NCI-H2227 treated with DMSO at 0.1 percent for 48 hours (cell line): ENCODE measurements around the gene JAK1.

Experiments used
- DNase-seq: peaks from one replicate; lab custom pipeline; 2025; lab: John Stamatoyannopoulos, UW

The JAK1 gene

DNA sequence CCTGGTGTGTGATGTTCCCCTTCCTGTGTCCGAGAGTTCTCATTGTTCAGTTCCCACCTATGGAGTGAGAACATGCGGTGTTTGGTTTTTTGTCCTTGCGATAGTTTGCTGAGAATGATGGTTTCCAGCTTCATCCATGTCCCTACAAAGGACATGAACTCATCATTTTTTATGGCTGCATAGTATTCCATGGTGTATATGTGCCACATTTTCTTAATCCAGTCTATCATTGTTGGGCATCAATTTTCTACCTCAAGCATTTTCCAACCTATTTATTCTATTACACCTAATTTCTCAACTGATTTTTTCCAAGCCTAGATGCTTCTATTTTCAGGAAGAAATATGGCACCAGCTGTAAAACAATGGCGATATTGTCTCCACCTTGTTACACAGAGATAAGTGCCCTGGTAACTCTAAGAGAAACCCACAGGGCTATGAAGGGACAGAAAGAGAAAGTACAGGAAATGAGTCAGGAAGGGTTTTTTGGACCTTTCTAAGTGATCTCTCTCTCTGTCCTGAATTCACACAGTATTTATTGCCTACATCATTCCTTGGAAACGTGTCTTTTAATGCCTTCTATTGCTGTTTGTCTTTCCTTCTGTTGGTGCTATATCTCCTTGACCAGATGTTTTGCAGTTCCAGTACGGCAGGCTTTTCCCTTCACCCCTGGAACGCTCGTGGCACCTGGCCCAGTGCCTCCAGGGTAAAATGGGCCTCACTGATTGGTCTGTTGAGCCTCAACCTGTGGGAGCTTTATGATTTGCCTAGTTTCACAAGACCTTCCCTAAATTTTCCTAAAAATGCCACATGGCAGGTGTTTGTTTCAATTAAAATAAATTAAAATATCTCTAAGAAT is 14.6 kb upstream of the JAK1 start:
- DNase-seq: no peak

DNA sequence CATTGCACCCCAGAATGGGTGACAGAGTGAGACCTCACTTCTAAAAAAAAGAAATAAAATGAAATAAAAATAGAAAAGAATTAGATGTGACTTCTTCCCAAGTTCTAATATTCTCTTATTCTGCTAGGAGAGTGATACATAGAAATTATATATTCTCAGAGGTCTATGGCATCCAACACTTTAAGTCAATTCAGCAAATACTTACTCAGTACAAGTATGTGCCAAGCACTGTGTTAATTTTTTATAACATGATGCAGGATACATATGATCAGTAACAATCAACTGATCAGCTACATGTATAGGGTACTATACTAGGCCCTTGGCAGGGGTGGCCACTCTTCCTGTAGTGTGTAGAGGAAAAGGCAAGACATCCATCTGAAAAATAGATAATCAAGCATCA is 13.0 kb upstream of the JAK1 start:
- DNase-seq: no peak

DNA sequence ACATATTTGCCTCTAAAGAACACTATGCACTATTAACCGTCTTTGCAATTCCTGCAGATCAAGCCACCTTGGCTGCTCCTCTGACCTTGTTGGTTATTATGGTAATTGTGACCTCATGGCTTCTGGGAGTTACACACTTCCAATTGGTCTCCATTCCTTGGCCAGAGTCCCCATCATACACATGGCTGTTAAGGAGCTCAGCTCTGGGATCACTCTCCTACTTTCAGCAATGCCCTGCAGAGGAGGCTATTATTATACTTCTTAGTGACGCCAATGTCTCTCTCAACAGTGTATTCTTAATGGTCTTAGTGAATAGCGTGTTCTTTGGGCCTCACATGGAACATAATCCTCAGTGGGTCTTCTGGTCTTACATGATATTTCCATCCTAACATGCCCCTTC is 10.0 kb upstream of the JAK1 start:
- no peak for DNase-seq

DNA sequence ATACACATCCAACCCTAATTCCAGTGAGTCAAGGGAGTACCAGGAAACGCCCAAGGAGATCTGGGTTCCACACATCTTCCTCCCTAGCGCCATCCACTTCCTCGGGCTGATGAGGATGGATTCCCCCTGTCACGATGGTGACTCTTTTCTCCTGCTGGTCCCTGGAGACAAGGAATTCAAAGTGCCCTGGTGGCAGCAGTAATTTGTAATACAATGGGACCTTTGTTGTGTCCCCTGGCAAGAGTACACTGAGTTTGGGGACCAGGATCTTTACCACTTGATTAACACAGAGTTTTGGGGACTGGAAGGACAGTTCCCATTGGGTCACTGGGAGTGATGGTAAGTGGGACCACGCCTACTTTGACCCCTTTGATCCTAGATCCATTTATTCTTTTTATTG is 9.4 kb upstream of the JAK1 start:
- no peak for DNase-seq

DNA sequence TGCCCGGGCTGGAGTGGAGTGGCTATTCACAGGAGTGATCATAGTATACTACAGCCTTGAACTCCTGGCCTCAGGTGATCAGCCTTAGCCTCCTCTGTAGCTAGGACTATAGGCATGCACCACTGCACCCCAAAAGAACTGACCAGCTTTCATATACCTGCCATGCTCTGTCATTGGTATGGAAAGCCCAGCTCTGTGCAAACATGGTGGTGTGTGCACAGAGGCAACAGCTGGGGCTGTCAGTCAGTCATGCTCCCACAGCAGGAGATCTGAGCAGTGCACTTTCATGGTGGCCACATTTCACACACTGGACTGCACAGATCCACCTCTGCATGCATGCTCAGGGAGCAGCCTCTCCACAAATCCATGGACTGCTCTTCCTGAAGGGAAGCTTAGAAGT is 8.8 kb upstream of the JAK1 start:
- no peak for DNase-seq

DNA sequence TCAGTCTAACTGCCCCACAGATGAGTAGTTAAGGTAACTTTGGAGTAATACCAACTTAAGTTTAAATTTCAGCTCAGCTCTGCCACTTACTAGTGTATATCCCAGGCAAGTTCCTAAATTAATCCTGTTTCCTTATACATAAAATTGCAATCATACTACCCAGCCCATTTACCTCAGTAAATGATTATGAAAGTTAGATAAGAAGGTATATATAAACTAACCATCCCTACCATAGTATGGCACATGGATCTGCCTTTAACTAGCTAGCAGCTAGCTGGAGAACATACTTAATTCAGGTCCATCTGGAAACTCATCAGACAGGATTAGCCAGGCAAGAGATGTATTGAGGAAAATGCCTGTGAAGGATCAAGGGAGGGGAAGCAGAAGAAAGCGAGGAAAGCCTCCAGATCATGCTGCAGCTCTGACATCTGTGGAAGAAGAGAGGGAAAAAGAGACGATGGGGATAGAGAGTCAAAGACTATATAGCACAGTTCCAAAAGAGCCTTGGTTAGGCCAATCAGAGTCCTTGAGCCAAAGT is 8.0 kb upstream of the JAK1 start:
- no peak for DNase-seq

DNA sequence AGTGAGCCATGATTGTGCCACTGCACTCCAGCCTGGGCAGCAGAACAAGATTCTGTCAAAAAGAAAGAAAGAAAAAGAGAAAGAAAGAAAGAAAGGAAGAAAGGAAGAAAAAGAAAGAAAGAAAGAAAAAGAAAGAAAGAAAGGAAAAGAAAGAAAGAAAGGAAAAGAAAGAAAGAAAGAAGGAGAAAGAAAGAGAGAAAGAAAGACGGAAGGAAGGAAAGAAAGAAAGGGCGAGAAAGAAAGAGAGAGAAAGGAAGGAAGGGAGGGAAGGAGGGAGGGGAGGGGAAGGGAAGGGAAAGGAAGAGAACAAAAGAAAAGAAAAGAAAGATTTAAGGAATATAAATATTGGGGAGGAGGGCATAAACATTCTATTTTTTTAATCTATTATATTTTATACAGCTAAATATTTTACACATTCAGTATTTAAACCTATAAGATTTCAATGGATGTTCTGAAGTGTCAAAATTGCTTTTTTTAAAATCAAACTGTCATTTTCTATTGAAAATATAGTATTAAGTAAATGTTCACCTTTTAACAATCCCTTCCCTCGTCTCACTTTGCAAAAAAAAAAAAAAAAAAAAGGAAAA is 6.8 kb upstream of the JAK1 start:
- DNase-seq: no peak

DNA sequence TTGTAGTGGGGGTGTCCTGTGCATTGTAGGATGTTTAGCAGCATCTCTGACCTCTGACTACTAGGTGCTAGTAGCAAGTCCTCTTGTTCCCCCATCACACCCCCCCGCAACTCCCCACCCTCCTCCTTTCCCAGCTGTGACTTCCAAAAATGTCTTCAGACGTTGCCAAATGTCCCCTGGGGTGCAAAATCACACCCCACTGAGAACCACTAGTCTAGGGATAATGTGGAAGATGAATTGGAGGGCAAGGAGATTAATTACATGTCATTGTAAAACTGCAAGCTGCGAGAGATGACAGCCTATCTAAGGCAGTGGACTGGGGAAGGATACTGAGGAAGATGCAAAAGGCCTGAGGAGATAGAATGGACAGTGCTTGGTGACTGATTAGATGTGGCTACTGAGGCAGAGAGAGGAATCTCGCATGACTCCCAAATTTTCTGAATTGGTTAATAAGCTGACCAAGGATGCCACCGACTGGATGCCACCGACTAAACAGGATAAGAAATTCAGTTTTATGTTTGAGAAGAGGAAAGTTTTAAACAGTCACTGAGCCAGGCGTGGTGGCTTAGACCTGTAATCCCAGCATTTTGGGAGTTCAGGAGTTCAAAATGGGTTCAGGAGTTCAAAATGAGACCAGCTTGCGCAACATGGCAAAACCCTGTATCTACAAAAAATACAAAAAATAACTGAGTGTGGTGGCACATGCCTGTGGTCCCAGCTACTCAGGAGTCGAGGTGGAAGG is 3.1 kb upstream of the JAK1 start:
- DNase-seq: no peak

DNA sequence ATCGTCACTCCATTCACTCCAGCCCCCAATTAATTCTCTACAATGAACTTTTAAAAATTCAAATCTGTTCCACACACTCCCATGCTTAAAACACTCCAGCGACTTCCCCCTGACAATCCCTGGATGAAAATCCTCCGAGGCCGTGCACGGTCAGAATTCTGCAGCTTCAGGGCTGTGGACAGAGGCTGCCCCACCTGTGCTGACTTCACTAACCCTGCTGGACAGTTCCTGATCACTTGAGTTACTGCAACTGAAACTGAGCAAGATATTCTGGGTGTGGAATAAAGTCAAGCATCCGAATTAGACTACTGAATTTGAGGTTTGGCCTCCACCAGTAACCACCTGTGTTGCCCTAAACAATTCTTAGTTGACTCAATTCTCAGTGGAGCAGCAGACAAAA is 1.0 kb upstream of the JAK1 start:
- DNase-seq: no peak

DNA sequence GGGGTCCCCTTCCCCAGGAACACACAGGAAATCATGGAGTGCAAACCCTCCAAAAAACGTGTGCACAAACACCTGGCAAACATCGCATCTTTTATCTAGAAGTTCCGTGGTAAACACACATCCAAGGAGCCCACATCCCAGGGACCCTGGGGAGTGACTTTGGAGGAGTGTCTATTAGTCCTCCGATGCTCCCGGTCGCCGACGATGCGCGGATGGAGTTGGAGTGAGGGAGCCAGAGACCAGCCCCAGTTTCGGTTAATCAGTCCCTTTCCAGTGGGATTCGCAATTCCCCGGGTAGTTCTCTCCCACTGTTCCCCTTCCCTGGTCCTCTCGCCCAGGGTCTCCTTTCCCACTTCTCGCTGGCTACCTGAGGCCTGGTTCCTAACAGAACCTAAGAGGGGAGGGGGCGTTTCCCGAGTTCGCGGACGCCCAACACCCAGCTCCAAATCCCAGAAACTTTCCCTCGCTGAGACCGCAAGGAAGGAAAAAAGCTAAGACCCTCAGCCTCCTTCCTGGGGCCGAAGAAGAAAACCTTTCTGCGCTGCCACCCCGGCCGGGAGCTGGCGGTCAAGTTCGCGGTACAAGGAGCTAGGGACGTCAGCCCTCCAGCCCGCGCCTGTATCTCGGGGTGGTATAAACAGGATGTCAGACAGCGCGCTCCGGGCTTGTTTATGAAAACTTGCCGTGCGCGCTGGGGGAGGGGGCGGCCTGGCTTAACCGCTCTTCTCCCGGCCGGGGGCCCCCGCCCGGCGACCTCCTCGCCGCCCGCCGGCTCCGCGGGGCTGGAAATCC is 787 bp downstream of the JAK1 start:
- peak; percentile 41 for DNase-seq

DNA sequence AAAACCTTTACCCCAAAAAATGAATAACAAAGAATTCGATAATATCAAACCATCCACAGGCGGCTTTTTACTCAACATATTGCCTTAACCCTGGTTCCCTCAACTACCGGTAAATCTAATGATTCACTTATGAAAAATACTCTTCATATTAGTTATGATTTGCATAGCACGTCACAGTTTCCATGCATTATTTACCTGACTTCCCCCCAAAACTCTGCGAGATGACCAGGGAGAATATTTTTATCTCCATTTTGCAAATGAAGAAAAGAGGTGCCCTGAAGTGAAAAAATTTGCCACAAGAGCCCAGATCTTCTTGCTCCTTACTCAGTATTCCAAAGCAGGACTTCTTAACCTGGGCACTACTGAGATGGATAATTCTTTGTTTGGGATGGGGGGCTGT is 2.9 kb downstream of the JAK1 start:
- no peak for DNase-seq

DNA sequence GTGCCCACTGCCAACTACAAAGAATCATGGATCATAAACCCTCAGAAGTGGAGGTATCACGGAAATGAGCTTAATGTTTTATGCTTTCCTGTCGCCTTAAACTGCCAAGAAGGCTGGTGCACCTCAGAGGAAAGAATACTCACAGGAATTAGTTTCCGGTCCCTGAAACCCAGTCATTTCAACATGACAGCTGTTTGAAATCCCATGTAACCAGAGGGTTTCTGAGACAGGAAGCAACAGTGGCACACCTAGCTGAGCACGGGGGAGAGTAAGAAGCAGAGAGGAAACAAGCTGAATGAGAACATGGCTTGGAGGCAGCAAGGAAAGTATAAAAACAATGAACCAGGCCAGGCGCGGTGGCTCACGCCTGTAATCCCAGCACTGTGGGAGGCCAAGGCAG is 3.9 kb downstream of the JAK1 start:
- DNase-seq: no peak

DNA sequence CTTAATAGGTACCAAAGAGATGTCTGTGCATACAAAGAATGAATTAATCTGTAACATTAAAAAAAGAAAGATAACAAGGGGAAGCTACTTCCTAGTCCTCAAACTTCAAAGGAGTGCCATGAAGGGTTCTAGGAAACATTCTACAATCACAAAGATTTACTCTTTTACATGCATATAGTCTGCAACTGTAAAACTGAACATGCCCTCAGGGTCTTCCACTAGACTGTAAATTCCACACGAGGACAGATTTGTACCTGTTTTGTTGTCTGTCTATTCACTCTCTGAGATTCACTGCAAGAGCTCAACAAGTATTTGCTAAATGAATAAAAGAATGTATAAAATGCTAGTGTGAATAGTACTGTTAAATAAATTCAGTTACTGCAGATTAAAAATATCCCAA is 4.4 kb downstream of the JAK1 start:
- DNase-seq: no peak

DNA sequence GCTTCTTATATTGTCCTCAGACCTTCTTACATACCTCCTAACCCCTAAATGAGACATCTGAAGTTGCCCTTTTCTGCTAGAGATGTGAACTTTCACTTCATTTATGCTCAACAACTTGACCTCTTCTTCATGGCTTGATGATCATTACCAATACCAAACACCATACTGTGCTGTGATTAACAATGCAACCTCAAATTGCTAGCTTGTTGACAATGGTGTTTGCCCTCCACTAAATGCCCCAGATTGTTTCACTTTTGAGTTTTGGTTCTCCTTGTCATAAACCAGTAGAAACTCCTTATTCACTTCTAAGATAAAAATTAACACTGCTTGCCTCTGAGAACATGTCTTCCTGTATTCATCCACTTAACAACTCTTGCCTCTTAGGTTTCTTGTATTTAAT is 5.6 kb downstream of the JAK1 start:
- DNase-seq: no peak

DNA sequence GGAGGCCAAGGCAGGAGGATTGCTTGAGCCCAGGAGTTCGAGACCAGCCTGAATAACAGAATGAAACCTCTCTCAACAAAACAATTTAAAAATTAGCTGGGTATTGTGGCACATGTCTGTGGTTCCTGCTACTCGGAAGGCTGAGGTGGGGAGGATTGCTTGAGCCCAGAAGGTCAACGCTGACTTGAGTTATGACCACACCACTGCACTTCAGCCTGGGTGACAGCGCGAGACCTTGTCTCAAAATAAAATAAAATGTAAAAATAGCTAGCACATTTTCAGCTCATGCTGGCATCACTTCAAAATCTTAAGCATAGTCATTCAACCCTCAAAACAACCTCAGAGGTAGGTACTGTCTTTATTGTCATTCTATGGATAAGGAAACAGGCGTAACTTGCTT is 6.4 kb downstream of the JAK1 start:
- no peak for DNase-seq

DNA sequence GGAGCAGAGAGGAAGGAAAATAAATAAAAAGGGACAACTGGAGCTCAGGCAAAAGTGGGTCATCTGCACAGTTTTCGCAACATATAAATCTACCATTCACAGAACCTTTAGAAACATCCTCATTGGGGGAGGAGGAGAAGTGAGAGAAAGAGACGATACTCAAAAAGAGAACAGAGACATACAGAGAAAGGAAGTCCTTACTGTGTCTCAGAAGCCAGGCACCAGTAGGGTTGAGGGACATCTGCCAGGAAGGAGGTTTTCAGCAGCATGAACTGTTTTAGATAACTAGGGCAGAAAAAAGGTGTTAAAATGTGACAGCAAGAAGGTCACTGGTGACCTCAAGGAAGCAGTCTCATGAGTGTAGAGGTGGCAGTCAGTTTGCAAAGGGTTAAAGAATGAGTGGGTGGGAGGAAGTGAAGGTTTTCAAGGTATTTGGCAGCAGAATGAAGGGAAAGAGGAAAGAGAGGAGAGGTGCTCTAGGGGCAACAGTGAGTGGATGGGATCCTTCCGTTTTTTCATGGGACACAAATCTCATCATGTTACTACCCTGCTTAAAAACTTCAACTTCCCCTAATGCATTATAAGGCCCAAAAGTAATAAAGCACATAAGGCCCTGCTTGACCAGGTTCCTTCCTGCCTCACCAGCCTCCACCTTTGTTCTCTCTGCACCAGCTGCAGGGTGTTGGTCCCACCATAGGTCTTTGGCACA is 9.5 kb downstream of the JAK1 start:
- DNase-seq: no peak

DNA sequence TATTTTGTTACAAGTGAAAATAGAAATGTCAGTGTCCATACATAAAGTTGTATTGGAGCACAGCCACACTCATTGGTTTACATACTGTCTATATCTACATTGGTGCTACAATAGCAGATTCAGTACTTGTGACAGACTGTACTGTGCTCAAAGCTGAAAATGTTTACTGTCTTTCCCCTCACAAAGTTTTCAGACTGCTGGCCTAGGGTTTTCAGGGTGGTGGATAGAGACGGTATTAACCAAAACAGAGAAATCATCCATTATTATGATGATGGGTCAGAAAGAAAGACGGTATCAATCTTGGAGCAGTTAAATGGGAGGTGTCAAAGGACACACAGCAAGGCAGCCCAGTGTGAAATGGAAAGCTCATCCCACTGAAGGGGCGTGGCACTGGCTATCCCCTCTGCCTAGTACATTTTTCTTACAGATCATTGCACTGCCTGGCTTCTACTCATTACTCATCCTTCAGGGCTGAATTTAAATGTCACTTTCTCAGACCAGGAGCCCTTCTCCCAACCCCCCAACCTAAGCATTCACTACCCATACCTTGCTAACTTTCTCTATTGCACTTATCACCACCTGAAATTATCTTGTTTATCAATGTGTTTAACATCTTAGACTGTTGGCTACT is 10.2 kb downstream of the JAK1 start:
- DNase-seq: peak; percentile 48

DNA sequence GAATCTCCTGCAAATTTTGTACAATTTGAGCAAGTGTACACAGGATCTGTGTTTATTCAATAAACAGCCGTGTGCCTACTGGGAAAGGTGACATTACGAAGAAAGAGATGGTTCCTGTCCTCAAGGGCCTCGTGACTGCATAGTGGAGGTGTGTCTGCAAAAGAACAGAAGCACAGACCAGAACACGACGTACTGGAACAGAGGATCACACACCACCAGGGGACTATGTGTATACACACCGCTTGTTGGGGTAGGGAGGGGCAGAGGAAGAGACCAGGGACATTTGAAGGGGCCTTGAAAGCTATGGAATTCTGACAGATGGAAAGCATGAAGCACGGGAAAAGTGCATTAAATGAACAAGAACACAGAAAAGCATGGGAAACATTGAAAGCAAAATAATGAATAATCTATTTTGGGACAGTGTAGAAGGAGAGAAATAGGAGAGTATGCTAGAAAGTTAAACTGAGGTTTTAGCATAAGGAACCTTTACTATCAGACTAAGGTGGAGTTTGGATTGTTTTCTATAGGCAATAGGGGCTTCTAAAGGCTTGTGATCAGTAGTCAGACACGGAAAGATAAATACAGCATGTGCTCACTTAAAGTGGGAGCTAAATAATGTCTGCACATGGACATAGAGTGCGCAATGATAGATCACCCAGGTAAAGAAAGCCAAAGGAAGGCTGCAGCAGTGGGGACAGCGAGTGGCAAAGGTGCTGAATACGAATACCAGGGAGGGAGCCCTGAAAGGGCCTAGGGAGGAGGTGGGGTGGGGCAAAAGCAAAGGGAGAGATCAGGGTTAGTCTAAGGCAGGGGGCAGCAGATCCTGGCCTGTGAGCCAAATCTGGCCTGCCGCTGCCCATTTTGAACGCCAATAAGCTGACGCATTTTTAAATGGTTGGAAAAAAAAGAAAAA is 11.0 kb downstream of the JAK1 start:
- no peak for DNase-seq

DNA sequence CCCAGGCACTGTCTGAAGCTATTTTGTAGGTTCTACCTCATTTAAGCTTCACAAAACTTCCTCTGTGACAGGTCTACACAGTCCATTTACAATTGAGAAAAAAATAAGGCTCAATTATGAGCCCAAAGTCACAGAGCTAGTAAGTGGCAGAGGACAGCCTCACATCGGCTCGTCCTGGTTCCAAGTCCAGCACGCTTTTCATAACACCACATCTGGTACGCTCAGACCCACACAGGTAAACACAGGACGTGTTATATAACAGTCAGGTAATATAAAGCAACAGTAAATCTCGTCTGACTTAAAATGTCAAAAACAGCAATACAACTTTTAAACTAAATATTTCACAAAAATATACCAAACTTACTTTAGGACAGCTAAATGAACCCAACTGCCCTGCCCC is 13.1 kb downstream of the JAK1 start:
- no peak for DNase-seq

DNA sequence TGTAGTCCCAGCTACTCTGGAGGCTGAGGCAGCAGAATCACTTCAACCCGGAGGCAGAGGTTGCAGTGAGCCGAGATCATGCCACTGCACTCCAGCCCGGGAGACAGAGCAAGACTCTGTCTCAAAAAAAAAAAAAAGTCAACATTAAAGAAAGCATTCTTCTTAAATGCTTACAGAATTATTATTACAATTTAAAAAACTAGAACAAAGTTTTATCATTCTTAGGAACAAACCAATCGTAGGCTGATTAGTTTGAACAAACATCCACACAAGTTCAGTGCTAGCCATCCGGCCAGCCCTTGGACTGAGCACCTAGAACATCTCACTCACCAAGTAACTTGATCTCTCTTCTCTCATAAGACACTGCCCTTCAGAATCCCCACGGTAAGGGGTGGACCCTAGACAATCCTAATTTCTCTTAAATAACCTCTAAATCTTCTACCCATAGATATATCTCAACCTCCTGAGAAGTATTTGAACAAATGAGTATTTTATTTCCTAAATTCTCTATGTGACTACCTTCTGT is 16.0 kb downstream of the JAK1 start:
- DNase-seq: no peak
